HEK293 (cell line): Measurements from ENCODE around the gene AIF1L.

ENCODE experiments used
- ZBTB17 ChIP-seq: fragments of 450-650 bp; formaldehyde crosslinking; IDR thresholded peaks from 2 replicates; pipeline ENCODE4 v1.5.1; 2016; ENCODE audit warnings: missing biosample characterization, missing genetic modification characterization
- ZBTB48 ChIP-seq: fragments of 450-650 bp; formaldehyde crosslinking; IDR thresholded peaks from 2 replicates; pipeline ENCODE4 v1.5.1; 2016; ENCODE audit warnings: missing biosample characterization, missing genetic modification characterization
- ZBTB7A ChIP-seq: fragments of 450-650 bp; formaldehyde crosslinking; IDR thresholded peaks from 2 replicates; pipeline ENCODE4 v1.5.1; 2016; ENCODE audit warnings: low read depth, missing biosample characterization, missing genetic modification characterization
- ZBTB8A ChIP-seq: fragments of 450-650 bp; formaldehyde crosslinking; IDR thresholded peaks from 2 replicates; pipeline ENCODE4 v1.5.1; 2016; ENCODE audit warnings: missing biosample characterization, missing genetic modification characterization
- ZNF19 ChIP-seq: fragments of 450-650 bp; formaldehyde crosslinking; IDR thresholded peaks from 2 replicates; pipeline ENCODE4; 2016; ENCODE audit warnings: missing biosample characterization, missing genetic modification characterization, low read depth
- ZNF2 ChIP-seq: fragments of 450-650 bp; formaldehyde crosslinking; IDR thresholded peaks from 2 replicates; pipeline ENCODE4 v1.5.1; 2016; ENCODE audit warnings: missing biosample characterization, missing genetic modification characterization
- ZNF202 ChIP-seq: fragments of 450-650 bp; formaldehyde crosslinking; IDR thresholded peaks from 2 replicates; pipeline ENCODE4 v1.5.1; 2016; ENCODE audit warnings: missing biosample characterization, missing genetic modification characterization, borderline replicate concordance
- ZNF423 ChIP-seq: fragments of 450-650 bp; formaldehyde crosslinking; IDR thresholded peaks from 2 replicates; pipeline ENCODE4 v1.5.1; 2016; ENCODE audit warnings: missing biosample characterization, missing genetic modification characterization
- ZNF426 ChIP-seq: fragments of 450-650 bp; formaldehyde crosslinking; IDR thresholded peaks from 2 replicates; pipeline ENCODE4 v1.5.1; 2017; ENCODE audit warnings: missing biosample characterization, missing genetic modification characterization, mild to moderate bottlenecking, inconsistent platforms, moderate library complexity
- ZNF433 ChIP-seq: fragments of 450-650 bp; formaldehyde crosslinking; IDR thresholded peaks from 2 replicates; pipeline ENCODE4 v1.5.1; 2016; ENCODE audit warnings: missing biosample characterization, missing genetic modification characterization, low read depth
- ZNF600 ChIP-seq: fragments of 450-650 bp; formaldehyde crosslinking; IDR thresholded peaks from 2 replicates; pipeline ENCODE4 v1.5.1; 2016; ENCODE audit warnings: missing biosample characterization, missing genetic modification characterization
- ZNF660 ChIP-seq: fragments of 450-650 bp; IDR thresholded peaks from 2 replicates; pipeline ENCODE4 v1.5.1; 2018; ENCODE audit warnings: missing biosample characterization, mild to moderate bottlenecking, missing genetic modification characterization
- ZNF776 ChIP-seq: fragments of 450-650 bp; formaldehyde crosslinking; IDR thresholded peaks from 2 replicates; pipeline ENCODE4 v1.5.0; 2017; ENCODE audit warnings: missing biosample characterization, missing genetic modification characterization, borderline replicate concordance
- ZNF777 ChIP-seq: fragments of 450-650 bp; formaldehyde crosslinking; IDR thresholded peaks from 2 replicates; pipeline ENCODE4 v1.5.1; 2017; ENCODE audit warnings: missing biosample characterization, missing genetic modification characterization, borderline replicate concordance
- ZXDB ChIP-seq: fragments of 450-650 bp; formaldehyde crosslinking; IDR thresholded peaks from 2 replicates; pipeline ENCODE4 v1.5.1; 2016; ENCODE audit warnings: missing biosample characterization, missing genetic modification characterization
- TF ChIP-seq, protein P1 (sequence below): fragments of 450-650 bp; formaldehyde crosslinking; conservative IDR thresholded peaks from 2 replicates; pipeline ENCODE4 v1.5.1; 2016; ENCODE audit warnings: low read depth, missing biosample characterization, missing genetic modification characterization
- TF ChIP-seq, protein P2 (sequence below): fragments of 450-650 bp; formaldehyde crosslinking; IDR thresholded peaks from 2 replicates; pipeline ENCODE4 v1.5.1; 2016; ENCODE audit warnings: missing biosample characterization, missing genetic modification characterization
- TF ChIP-seq, protein P3 (sequence below): fragments of 450-650 bp; formaldehyde crosslinking; IDR thresholded peaks from 2 replicates; pipeline ENCODE4 v1.5.1; 2017; ENCODE audit warnings: missing biosample characterization, missing genetic modification characterization
- TF ChIP-seq, protein P4 (sequence below): sonication (generic); formaldehyde crosslinking; IDR thresholded peaks from 2 replicates; pipeline ENCODE4 v1.8.1; 2022; ENCODE audit warnings: mild to moderate bottlenecking, moderate library complexity, missing genetic modification reagents
- TF ChIP-seq, protein P5 (sequence below): fragments of 450-650 bp; formaldehyde crosslinking; IDR thresholded peaks from 2 replicates; pipeline ENCODE4 v1.5.1; 2016; ENCODE audit warnings: missing biosample characterization, missing genetic modification characterization
- TF ChIP-seq, protein P6 (sequence below): fragments of 450-650 bp; formaldehyde crosslinking; conservative IDR thresholded peaks from 2 replicates; pipeline ENCODE4 v1.5.1; 2016; ENCODE audit warnings: low read depth, missing biosample characterization, missing genetic modification characterization

AIF1L gene

DNA sequence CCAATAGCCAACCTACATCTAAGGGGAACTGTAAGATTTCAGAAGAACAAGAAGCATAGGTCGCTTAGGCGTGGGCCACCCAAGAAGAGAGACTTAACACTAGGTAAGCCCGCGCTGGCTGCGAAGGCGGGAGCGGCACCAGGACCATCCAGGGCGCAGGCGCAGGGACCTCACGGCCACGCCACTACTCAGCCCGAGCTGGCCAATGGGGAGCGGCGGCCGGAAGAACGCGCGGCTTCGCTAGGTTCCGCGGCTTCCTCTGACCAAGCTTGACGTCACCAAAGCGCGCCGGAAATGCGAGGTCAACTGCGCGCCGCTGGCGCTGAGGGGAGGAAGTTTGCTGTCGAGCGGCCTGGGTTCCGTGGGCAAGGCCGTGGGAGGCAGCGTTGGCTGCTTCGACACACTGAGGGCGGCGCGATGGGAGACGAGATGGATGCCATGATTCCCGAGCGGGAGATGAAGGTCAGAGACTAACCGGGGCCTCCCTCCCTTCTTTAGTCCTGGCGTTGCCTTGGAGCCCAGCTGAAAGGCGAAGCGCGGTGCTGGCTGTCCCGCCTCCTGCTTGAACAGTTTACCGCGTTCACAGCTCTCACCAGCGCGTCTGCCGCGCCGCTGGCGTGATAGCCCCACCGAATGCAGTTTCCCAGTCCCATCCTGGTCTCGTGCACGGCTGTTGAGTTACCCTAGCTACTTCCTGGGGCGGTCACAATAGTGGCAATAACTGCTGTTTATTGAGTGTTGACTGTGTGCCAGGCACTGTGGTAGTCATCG lies 29.1 kb downstream of the AIF1L start, which contains the start of gene NUP214 (continued):
- TF ChIP-seq, protein P1, sequence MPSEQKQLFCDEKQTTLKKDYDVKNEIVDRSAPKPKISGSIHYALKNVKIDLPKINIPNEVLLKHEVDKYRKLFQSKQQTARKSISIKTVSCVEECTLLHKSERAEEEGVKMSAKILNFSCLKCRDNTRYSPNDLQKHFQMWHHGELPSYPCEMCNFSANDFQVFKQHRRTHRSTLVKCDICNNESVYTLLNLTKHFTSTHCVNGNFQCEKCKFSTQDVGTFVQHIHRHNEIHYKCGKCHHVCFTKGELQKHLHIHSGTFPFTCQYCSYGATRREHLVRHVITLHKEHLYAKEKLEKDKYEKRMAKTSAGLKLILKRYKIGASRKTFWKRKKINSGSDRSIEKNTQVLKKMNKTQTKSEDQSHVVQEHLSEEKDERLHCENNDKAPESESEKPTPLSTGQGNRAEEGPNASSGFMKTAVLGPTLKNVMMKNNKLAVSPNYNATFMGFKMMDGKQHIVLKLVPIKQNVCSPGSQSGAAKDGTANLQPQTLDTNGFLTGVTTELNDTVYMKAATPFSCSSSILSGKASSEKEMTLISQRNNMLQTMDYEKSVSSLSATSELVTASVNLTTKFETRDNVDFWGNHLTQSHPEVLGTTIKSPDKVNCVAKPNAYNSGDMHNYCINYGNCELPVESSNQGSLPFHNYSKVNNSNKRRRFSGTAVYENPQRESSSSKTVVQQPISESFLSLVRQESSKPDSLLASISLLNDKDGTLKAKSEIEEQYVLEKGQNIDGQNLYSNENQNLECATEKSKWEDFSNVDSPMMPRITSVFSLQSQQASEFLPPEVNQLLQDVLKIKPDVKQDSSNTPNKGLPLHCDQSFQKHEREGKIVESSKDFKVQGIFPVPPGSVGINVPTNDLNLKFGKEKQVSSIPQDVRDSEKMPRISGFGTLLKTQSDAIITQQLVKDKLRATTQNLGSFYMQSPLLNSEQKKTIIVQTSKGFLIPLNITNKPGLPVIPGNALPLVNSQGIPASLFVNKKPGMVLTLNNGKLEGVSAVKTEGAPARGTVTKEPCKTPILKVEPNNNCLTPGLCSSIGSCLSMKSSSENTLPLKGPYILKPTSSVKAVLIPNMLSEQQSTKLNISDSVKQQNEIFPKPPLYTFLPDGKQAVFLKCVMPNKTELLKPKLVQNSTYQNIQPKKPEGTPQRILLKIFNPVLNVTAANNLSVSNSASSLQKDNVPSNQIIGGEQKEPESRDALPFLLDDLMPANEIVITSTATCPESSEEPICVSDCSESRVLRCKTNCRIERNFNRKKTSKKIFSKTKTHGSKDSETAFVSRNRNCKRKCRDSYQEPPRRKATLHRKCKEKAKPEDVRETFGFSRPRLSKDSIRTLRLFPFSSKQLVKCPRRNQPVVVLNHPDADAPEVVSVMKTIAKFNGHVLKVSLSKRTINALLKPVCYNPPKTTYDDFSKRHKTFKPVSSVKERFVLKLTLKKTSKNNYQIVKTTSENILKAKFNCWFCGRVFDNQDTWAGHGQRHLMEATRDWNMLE = peak; percentile 85
- TF ChIP-seq ZBTB7A (tag by site-specific recombination) (0 out of 2 replicates have a peak, but pooled peaks have one; percentile 51), ZNF2 (tag by site-specific recombination) (peak; percentile 86), ZNF426 (tag by site-specific recombination) (no peak), ZBTB17 (peak; percentile 97), ZNF202 (tag by site-specific recombination) (no peak), ZNF600 (tag by site-specific recombination) (0 out of 2 replicates have a peak, but pooled peaks have one; percentile 2), ZXDB (tag by site-specific recombination) (peak; percentile 91), ZNF776 (tag by site-specific recombination) (no peak), ZBTB48 (tag by site-specific recombination) (no peak), ZNF433 (tag by site-specific recombination) (no peak), ZNF423 (tag by site-specific recombination) (0 out of 2 replicates have a peak, but pooled peaks have one; percentile 29), ZNF777 (tag by site-specific recombination) (peak; percentile 91; the same call in 1 of the 2 replicates), ZNF19 (no peak), ZBTB8A (tag by site-specific recombination) (peak; percentile 40; the same call in 1 of the 2 replicates), ZNF660 (tag by site-specific recombination) (peak; percentile 30; the same call in 1 of the 2 replicates)
- TF ChIP-seq, protein P2, sequence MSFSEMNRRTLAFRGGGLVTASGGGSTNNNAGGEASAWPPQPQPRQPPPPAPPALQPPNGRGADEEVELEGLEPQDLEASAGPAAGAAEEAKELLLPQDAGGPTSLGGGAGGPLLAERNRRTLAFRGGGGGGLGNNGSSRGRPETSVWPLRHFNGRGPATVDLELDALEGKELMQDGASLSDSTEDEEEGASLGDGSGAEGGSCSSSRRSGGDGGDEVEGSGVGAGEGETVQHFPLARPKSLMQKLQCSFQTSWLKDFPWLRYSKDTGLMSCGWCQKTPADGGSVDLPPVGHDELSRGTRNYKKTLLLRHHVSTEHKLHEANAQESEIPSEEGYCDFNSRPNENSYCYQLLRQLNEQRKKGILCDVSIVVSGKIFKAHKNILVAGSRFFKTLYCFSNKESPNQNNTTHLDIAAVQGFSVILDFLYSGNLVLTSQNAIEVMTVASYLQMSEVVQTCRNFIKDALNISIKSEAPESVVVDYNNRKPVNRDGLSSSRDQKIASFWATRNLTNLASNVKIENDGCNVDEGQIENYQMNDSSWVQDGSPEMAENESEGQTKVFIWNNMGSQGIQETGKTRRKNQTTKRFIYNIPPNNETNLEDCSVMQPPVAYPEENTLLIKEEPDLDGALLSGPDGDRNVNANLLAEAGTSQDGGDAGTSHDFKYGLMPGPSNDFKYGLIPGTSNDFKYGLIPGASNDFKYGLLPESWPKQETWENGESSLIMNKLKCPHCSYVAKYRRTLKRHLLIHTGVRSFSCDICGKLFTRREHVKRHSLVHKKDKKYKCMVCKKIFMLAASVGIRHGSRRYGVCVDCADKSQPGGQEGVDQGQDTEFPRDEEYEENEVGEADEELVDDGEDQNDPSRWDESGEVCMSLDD (tag by site-specific recombination) = 0 out of 2 replicates have a peak, but pooled peaks have one; percentile 32
- TF ChIP-seq, protein P3, sequence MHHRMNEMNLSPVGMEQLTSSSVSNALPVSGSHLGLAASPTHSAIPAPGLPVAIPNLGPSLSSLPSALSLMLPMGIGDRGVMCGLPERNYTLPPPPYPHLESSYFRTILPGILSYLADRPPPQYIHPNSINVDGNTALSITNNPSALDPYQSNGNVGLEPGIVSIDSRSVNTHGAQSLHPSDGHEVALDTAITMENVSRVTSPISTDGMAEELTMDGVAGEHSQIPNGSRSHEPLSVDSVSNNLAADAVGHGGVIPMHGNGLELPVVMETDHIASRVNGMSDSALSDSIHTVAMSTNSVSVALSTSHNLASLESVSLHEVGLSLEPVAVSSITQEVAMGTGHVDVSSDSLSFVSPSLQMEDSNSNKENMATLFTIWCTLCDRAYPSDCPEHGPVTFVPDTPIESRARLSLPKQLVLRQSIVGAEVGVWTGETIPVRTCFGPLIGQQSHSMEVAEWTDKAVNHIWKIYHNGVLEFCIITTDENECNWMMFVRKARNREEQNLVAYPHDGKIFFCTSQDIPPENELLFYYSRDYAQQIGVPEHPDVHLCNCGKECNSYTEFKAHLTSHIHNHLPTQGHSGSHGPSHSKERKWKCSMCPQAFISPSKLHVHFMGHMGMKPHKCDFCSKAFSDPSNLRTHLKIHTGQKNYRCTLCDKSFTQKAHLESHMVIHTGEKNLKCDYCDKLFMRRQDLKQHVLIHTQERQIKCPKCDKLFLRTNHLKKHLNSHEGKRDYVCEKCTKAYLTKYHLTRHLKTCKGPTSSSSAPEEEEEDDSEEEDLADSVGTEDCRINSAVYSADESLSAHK (tag by site-specific recombination) = 0 out of 2 replicates have a peak, but pooled peaks have one; percentile 18
- TF ChIP-seq, protein P4, sequence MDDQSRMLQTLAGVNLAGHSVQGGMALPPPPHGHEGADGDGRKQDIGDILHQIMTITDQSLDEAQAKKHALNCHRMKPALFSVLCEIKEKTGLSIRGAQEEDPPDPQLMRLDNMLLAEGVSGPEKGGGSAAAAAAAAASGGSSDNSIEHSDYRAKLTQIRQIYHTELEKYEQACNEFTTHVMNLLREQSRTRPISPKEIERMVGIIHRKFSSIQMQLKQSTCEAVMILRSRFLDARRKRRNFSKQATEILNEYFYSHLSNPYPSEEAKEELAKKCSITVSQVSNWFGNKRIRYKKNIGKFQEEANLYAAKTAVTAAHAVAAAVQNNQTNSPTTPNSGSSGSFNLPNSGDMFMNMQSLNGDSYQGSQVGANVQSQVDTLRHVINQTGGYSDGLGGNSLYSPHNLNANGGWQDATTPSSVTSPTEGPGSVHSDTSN = 0 out of 2 replicates have a peak, but pooled peaks have one; percentile 37
- TF ChIP-seq, protein P5, sequence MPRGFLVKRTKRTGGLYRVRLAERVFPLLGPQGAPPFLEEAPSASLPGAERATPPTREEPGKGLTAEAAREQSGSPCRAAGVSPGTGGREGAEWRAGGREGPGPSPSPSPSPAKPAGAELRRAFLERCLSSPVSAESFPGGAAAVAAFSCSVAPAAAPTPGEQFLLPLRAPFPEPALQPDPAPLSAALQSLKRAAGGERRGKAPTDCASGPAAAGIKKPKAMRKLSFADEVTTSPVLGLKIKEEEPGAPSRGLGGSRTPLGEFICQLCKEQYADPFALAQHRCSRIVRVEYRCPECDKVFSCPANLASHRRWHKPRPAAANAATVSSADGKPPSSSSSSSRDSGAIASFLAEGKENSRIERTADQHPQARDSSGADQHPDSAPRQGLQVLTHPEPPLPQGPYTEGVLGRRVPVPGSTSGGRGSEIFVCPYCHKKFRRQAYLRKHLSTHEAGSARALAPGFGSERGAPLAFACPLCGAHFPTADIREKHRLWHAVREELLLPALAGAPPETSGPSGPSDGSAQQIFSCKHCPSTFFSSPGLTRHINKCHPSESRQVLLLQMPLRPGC = peak; percentile 84
- TF ChIP-seq, protein P6, sequence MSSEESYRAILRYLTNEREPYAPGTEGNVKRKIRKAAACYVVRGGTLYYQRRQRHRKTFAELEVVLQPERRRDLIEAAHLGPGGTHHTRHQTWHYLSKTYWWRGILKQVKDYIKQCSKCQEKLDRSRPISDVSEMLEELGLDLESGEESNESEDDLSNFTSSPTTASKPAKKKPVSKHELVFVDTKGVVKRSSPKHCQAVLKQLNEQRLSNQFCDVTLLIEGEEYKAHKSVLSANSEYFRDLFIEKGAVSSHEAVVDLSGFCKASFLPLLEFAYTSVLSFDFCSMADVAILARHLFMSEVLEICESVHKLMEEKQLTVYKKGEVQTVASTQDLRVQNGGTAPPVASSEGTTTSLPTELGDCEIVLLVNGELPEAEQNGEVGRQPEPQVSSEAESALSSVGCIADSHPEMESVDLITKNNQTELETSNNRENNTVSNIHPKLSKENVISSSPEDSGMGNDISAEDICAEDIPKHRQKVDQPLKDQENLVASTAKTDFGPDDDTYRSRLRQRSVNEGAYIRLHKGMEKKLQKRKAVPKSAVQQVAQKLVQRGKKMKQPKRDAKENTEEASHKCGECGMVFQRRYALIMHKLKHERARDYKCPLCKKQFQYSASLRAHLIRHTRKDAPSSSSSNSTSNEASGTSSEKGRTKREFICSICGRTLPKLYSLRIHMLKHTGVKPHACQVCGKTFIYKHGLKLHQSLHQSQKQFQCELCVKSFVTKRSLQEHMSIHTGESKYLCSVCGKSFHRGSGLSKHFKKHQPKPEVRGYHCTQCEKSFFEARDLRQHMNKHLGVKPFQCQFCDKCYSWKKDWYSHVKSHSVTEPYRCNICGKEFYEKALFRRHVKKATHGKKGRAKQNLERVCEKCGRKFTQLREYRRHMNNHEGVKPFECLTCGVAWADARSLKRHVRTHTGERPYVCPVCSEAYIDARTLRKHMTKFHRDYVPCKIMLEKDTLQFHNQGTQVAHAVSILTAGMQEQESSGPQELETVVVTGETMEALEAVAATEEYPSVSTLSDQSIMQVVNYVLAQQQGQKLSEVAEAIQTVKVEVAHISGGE (tag by site-specific recombination) = peak; percentile 95
